KMS-11 (cell line): Measurements from ENCODE around the gene TAX1BP3.

Experiments
- H2AFZ ChIP-seq: fragments of 200-600 bp; sonication (generic); 2 replicates; pipeline ENCODE4 v1.6.1; 2016; ENCODE audit warnings: antibody characterized with exemption, mixed run types, low read depth
- H3K27ac ChIP-seq: fragments of 200-600 bp; sonication (generic); 2 replicates; pipeline ENCODE4 v1.6.1; 2016; ENCODE audit warnings: mild to moderate bottlenecking, mixed run types
- H3K27me3 ChIP-seq: fragments of 200-600 bp; sonication (generic); 2 replicates; pipeline ENCODE4 v1.6.1; 2017; ENCODE audit warnings: mild to moderate bottlenecking, low read depth, mixed run types, moderate library complexity; ENCODE audit not compliant: insufficient read depth
- H3K36me3 ChIP-seq: fragments of 200-600 bp; sonication (generic); 2 replicates; pipeline ENCODE4 v1.6.1; 2017; ENCODE audit warnings: mild to moderate bottlenecking, mixed run types; ENCODE audit not compliant: insufficient read depth
- H3K4me1 ChIP-seq: fragments of 200-600 bp; sonication (generic); 2 replicates; pipeline ENCODE4 v1.6.1; 2016; ENCODE audit warnings: mild to moderate bottlenecking, low read depth, mixed run types; ENCODE audit not compliant: poor library complexity, severe bottlenecking
- H3K4me2 ChIP-seq: fragments of 200-600 bp; sonication (generic); 2 replicates; pipeline ENCODE4 v1.7.0; 2016; ENCODE audit warnings: mild to moderate bottlenecking, mixed run types
- H3K4me3 ChIP-seq: fragments of 200-600 bp; sonication (generic); IDR thresholded peaks from 2 replicates; pipeline ENCODE4 v1.6.1; 2017; ENCODE audit warnings: low read depth, low read length, mixed read lengths; ENCODE audit not compliant: insufficient read depth
- H3K79me2 ChIP-seq: fragments of 200-600 bp; sonication (generic); 2 replicates; pipeline ENCODE4 v1.6.1; 2016; ENCODE audit warnings: low read depth, mixed run types; ENCODE audit not compliant: insufficient read depth
- H3K9ac ChIP-seq: fragments of 200-600 bp; sonication (generic); 2 replicates; pipeline ENCODE4 v1.6.1; 2016; ENCODE audit warnings: mild to moderate bottlenecking, mixed run types
- H4K20me1 ChIP-seq: fragments of 200-600 bp; sonication (generic); 2 replicates; pipeline ENCODE4 v1.6.1; 2016; ENCODE audit warnings: mild to moderate bottlenecking, mixed run types; ENCODE audit not compliant: insufficient read depth
- CTCF ChIP-seq: fragments of 200-600 bp; sonication (generic); conservative IDR thresholded peaks from 2 replicates; pipeline ENCODE4 v1.6.1; 2017; ENCODE audit warnings: low read depth, mild to moderate bottlenecking, antibody characterized with exemption, low read length, moderate library complexity, mixed read lengths

Gene TAX1BP3

DNA sequence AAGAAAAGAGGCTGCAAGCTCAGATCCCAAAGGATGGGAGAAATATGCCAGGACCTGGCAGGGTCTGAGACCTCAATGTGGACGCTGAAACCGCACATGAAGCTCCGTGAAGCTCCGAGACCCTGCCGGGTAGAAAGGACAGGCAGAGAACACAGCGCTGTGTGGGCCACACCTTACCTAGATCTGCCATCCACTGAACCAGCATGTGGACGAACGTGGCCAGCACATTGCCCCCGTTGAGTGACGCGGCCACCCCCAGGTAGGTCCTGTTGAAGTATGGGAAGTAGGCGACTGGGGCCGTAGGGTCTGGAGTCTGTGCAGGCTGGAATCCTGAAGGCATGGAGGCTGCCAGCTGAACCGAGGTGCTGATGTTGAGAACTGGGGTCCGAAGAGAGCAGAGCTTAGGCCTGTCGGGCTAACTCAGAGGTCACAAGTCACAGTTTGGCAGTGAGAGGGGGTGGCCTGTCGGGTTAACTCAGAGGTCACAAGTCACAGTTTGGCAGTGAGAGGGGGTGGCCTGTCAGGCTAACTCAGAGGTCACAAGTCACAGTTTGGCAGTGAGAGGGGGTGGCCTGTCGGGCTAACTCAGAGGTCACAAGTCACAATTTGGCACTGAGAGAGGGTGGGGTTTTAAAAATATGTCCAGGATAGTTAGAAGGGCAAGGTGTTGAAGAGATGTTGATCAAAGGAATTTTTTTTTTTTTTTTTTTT, 53.1 kb downstream of the TAX1BP3 start:
- Histone ChIP-seq H2AFZ (no peak overlapping the region), H3K79me2 (no peaks in the 10 kb centered on the region), H3K9ac (no peak overlapping the region), H4K20me1 (no peaks in the 10 kb centered on the region), H3K4me1 (no peaks in the 10 kb centered on the region), H3K4me3 (no peak overlapping the region), H3K27ac (no peak overlapping the region), H3K4me2 (no peak overlapping the region), H3K36me3 (no peaks in the 10 kb centered on the region), H3K27me3 (no peaks in the 10 kb centered on the region)
- TF ChIP-seq CTCF = no peak

DNA sequence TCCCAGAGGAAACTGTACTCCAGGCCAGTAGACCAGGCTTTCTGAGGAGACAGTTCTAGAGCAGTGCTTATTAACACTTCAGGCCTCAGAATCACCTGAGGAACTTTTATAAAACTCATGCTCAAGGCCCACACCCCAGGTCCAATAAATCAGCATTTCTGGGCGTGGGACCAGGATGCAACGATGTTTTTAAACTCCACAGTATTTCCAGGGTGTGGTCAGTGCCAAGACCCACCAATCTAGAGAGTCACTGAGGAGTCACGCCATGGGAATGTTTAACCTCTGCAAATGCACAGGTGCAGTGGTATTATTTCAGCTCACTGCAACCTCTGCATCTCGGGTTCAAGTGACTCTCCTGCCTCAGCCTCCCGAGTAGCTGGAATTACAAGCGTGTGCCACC, 55.3 kb downstream of the TAX1BP3 start:
- Histone ChIP-seq H3K27ac (no peak overlapping the region), H2AFZ (no peak overlapping the region), H3K79me2 (no peaks in the 10 kb centered on the region), H3K9ac (no peak overlapping the region), H3K4me2 (no peak overlapping the region), H4K20me1 (no peaks in the 10 kb centered on the region), H3K4me1 (no peaks in the 10 kb centered on the region), H3K27me3 (no peaks in the 10 kb centered on the region), H3K4me3 (no peak overlapping the region), H3K36me3 (no peaks in the 10 kb centered on the region)
- no peak for TF ChIP-seq CTCF
